Stimulated activated CD8-positive, alpha-beta memory T cell treated with anti-CD3 and anti-CD28 coated beads, Interleukin-15, amount 100 ng/mL, for 4 hours (primary cell): ENCODE results near the gene NUP210L.
"Not testable (repeated sequence)": the region's sequence is repeated elsewhere in the genome, so short reads cannot be mapped to it uniquely, and the experiment has no call there.

ENCODE experiments used
- DNase-seq, 2 donors: peaks; one replicate each; pipeline ENCODE4 v3.0.0-alpha.2; 2020; ENCODE audit warnings: low read depth in 2 of 2

NUP210L gene

DNA sequence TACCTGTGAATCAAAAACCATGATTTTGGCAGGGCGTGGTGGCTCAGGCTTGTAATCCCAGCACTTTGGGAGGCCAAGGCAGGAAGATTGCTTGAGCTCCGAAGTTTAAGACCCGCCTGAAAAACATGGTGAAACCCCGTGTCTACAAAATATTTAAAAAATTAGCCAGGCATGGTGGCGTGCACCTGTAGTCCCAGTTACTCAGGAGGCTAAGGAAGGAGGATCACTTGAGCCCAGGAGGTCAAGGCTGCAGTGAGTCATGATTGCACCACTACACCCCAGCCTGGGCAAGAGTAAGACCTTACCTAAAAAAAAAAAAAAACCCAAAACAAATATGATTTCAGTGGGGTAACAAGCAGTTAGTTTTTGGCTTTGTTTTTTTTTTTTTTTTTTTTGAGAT lies 54.7 kb downstream of the NUP210L start:
- DNase-seq, result not testable (repeated sequence)

DNA sequence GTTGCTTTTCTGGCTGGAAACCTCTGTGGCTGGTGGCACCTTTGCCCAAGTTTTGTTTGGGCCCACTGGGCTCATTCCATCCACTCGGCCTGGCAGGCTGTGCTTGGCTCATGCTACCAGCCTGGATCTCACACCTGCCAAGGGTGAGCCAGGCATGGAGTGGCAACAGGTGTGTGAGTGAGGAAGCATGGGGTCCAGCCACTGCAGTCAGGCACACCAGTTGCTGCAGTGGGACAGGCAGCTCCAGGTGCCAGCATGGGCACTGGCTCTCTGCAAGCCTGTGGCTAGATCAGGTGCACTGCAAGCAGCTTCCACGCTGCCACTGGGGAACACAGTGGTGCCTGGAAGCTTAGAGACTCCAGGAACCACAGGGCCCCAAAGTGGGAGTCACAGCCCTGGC lies 57.0 kb downstream of the NUP210L start:
- DNase-seq, result no peak

DNA sequence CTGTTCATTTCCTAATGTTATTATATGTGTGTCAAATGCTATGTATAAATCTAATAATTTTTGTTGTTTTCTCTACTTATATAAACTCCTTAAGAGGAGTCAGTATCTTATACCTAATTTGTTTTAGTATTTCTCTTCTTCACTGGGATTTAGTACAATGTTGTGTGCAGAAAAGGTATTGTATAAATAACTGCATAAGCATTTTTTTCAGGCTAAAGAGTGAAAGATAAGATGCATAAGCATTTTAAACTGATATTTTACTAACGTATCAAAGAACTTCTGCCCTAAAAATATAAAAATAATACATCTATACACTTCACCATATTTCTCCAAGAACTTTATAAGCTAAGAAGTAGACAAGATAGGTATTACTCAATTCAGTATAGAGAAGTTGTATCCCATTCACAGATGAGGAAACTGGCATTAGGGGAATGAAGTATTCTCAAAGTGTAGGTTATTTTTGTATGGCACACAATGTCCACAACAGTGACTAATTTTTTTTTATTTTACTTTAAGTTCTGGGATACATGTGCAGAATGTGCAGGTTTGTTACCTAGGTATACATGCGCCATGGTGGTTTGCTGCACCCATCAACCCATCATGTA lies 59.3 kb downstream of the NUP210L start:
- DNase-seq, result no peak

DNA sequence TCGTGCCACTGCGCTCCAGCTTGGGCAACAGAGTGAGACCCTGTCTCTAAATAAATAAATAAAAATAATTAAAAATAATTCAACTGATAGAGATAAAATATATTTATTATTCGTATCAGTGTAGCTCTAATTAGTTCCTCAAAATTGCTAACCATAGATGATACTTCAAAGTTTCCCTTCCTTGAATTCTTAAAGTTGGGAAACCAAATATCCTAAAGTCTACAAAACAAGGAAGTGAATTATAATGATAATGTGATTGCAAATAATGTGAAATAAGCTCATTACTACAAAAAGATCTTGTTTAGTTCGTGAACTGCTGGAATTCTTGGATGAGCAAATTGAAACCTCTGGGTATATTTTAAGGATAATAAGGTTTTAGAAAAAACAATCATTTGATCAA lies 60.5 kb downstream of the NUP210L start:
- no peak for DNase-seq

DNA sequence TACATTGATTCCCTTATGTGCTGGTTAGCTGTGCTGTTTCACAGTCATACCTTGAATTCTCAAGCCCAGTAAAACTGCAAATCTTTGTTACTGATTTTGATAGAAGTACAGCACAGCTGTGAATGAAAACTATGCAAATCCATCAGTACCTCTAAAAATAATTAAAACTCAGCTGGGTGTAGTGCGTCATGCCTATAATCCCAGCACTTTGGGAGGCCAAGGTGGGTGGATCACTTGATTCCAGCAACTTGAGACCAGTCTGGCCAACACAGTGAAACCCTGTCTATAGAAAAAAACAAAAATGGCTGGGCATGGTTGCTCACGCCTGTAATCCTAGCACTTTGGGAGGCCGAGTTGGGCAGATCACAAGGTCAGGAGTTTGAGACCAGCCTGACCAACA lies 61.2 kb downstream of the NUP210L start:
- no peak for DNase-seq

DNA sequence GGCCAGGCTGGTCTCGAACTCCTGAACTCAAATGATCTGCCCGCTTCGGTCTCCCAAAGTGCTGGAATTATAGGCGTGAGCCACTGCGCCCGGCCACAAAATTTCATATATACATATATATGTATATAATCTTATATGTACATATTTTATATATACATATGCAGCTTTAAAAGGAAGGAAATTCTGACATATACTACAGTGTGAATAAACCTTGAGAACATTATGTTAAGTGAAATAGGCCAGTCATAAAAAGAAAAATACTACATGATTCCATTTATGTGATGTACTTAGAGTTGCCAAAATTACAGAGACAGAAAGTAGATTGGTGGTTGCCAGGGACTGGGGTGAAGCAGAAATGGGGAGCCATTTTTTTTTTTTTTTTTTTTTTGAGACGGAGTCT lies 63.2 kb downstream of the NUP210L start:
- DNase-seq, result no peak

DNA sequence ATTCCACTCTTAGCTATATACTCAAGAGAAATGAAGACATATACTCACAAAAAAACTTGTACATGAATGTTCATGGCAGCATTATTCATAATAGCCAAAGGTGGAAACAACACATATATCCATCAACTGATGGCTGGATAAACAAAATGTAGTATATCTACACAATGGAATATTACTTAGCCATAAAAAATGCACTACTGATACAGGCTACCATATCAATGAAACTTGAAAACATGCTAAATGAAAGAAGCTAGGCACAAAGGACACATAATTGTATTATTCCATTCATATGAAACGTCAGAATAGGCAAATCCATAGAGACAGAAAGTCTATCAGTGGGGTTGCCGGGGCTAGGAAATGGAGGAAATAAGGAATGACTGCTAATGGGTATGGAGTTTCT lies 67.3 kb downstream of the NUP210L start:
- no peak for DNase-seq

DNA sequence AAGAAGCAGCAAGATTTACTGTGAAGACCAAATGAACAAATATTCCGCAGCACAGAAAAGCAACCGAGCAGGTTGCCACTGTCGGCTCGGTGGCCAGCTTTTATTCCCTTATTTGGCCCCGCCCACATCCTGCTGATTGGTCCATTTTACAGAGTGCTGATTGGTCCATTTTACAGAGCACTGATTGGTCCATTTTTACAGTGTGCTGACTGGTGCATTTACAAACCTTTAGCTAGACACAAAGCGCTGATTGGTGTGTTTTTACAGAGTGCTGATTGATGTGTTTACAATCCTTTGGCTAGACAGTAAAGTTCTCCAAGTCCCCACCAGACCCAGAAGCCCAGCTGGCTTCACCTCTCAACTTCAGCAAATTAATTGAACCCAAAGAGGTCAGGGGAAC lies 71.8 kb downstream of the NUP210L start:
- DNase-seq, result not testable (repeated sequence)

DNA sequence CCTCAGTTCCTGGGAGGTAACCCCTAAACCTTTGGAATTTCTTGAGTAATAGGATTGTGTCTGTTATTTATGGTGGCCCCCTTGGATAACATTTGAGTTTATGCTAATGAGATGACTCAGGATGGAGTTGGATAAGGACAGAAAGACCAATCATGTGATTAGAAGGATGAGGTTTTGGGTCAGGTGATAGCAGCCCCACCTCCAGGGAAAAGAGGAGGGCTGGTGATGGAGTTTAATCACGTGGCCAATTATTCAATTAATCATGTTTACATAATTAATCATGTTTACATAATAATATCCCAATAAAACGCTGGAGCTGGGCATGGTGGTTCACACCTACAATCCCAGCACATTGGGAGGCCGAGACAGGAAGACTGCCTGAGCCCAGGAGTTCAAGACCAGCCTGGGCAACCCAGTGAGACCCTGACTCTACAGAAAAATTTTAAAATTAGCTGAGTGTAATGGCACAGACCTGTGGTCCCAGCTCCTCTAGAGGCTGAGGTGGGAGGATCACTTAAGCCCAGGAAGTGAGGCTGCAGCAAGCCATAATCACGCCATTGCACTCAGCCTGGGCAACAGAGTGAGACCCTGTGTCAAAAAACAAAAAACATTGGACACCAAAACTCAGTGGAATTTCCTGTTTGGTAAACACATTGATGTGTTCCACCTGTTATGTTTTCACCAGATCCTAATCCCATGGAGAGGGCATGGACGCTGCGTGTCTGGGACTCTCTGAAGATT lies 73.3 kb downstream of the NUP210L start:
- no peak for DNase-seq

DNA sequence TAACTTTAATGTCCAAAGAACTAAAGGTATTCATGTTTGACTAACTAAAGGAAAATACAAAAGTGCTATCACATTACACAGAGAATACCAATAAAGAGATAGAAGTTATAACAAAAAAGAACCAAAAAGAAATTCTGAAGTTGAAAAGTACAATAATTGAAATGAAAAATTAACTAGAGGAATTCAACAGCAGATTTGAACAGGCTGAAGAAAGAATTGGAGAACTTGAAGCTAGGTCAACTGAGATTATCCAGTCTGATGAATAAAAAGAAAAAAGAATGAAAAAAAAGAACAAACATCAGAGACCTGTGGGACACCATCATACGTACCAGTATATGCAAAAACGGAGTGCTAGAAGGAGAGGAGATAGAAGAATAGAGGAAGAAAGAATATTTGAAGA lies 78.5 kb downstream of the NUP210L start:
- DNase-seq, result no peak

DNA sequence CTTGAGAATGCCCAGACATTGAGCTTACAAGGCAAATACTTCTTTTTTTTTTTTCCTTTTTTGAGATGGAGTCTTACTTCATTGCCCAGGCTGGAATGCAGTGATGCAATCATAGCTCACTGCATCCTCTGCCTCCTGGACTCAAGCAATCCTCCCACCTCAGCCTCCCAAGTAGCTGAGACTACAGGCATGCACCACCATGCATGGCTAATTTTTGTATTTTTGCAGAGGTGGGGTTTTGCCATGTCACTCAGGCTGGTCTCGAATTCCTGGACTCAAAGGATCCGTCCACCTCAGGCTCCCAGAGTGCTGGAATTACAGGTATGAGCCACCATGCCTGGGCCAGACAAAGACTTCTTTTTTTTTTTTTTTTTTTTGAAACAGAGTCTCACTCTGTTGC lies 79.1 kb downstream of the NUP210L start:
- DNase-seq, result no peak

DNA sequence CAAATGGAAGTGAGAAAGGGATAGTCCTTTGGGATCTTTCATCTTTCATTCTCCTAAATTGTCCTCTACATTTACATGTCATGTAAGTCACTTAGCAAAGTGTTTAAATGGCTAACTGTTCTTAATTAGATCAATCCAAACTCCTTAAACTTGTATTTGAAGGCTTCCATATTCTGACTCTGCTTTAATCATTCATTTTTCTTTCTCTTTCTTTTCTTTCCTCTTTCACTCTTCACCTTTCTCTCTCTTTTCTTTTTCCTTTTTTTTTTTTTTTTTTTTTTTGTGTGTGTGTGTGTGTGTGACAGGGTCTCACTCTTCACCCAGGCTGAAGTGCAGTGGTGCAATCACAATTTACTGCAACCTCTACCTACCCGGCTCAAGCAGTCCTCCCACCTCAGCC lies 92.6 kb downstream of the NUP210L start:
- no peak for DNase-seq

DNA sequence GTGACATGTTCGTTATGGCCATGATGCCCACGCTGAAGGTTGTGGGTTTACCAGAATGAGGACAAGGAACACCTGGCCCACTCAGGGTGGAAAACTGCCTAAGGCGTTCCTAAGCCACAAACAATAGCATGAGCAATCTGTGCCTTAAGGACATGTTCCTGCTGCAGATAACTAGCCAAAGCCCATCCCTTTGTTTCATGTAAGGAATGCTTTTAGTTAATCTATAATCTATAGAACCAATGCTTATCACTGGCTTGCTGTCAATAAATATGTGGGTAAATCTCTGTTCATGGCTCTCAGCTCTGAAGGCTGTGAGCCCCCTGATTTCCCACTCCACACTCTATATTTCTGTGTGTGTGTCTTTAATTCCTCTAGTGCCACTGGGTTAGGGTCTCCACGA lies 107.4 kb downstream of the NUP210L start:
- not testable (repeated sequence) for DNase-seq

DNA sequence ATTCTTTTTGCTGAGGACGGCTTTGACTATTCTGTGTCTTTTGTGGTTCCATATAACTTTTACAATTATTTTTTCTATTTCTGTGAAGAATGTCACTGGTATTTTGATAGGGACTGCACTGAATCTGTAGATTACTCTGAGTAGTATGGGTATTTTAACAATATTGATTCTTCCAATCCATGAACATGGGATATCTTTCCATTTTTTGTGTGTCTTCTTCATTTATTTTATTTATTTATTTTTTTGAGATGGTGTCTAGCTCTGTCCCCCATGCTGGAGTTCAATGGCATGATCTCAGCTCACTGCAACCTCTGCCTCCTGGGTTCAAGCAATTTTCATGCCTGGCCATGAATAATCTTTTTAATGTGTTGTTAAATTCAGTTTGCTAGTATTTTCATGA lies 121.2 kb downstream of the NUP210L start:
- not testable (repeated sequence) for DNase-seq

DNA sequence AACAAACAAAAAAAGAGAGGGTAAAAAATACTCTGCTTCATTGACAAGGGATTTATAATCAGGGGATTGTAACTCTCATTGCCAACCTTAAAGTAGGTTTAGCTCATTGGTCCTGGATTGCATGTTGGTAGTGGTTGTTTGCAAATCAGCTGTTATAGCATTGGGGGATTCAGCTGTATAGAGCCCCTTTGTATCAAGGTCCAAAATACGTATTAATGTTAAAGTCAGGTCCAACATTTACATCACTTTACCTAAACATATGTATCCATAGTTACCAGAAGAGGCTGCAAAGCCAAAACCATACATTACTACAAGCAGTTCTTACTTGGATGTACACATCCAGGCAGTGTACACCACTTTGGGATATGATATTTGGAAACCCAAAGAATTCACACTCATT lies 134.9 kb downstream of the NUP210L start:
- no peak for DNase-seq

DNA sequence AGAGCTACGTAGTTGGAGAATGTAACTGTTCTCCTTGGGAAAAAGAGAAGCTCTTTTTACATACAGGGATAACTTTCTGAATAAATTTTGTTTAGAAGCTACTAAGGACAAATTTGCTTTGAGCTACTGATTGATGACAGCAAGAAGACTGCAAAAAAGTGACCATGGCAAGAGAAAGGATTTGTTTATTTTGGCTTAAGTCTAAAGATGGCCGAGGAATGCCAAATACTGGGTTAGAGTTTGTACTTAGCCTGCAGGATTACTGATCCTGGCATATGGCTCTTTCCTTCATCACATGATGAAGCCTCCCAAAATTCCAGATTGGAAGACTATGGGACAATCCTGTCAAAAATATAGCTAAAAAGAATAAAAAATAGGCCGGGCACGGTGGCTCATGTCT lies 135.6 kb downstream of the NUP210L start:
- no peak for DNase-seq

DNA sequence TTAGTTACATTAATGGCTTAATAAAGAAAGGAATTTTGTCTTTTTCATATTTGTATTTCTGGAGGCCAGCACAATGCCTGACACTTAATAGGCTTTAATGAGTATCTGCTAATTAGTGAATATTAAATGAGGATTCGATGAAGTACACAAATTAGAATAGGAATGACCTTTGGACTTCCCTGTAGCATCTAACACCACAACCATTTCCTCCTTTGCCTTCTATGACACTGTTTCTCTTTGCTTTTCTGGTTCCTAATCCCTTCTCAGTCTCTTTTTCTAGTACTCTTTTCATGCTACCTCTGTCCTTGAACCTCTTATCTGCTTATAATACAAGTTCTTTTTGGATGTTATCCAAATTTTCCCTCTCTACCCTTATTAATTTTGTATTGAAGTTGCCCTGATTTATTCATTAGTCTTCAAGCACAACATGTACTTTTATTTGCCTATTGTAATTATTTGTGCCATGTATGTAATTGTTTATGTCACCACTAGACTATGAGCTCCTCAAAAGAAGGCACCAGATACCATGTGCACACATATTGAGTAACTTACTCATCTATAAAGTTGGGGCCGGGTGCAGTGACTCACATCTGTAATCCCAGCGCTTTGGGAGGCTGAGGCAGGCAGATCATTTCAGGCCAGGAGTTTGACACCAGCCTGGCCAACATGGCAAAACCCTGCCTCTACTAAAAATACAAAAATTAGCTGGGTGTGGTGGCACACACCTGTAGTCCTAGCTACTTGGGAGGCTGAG lies 140.5 kb downstream of the NUP210L start:
- DNase-seq, result no peak

DNA sequence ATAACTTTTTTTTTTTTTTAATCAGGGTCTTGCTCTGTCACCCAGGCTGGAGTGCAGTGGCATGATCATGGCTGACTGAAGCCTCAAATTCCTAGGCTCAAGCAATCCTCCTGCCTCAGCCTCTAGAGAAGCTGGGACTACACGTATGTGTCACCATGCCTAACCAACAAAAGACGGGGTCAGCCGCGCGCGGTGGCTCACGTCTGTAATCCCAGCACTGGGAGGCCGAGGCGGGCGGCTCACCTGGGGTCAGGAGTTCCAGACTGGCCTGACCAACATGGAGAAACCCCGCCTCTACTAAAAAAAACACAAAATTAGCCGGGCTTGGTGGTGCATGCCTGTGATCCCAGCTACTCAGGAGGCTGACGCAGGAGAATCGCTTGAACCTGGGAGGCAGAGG lies 142.3 kb downstream of the NUP210L start:
- not testable (repeated sequence) for DNase-seq

DNA sequence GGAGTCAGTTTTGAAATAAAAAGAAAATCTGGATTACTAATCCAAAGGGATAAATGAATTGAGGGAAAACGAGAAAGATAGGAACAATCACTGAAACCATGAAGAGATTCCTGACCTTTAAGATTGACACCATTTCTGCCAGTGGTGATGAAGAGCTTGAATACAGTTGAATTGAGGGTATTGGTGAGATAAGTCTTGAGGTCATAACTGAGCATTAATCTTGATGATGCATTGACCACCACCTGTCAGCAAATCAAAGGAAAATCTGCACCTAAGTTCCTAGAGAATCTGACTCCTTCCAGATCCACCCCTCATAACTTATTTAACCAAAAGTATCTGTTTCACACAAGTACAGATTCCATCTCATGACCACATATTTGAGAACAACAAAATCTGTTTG lies 142.7 kb downstream of the NUP210L start:
- DNase-seq, result no peak

DNA sequence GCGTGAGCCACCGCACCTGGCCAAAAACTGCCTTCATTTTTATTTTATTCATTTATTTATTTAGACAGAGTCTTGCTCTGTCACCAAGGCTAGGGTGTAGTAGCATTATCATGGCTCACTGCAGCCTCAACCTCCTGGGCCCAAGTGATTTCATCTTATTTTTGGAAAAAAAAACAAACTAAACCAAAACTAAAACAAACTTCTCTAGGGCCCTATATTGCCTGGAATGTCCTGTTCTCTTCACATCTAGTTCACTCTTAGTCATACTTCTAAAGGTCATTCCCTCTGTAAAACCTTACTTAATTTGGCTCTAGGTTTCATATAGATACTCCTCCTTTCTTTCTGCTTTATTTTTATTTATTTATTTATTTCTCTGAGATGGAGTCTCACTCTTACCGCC lies 148.7 kb downstream of the NUP210L start:
- no peak for DNase-seq

DNA sequence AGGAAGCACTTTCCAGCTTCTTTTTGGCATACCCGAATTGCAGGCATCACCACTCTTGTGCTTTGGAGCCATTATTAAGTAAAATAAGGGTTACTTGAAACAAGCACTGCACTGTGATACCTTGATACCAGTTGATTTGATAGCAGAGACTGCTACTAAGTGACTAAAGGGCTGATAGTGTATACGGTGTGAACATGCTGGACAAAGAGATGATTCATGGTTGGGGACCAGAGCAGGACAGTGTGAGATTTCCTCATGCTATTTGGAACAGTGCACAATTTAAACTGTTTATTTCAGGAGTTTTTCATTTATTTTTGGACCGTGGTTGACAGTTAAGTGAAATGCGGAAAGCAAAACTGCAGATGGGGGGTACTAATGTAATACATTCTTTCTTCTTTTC lies 154.5 kb downstream of the NUP210L start:
- DNase-seq, result no peak

DNA sequence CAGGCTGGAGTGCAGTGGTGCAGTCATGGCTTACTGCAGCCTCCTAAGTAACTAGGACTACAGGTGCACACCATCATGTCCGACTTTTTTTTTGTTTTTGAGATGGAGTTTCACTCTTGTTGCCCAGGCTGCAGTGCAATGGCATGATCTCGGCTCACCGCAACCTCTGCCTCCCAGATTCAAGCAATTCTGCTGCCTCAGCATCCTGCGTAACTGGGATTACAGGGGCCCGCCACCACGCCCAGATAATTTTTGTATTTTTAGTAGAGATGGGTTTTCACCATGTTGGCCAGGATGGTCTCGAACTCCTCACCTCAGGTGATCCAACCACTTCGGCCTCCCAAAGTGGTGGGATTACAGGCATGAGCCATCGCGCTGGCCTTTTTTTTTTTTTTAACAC lies 158.0 kb downstream of the NUP210L start:
- not testable (repeated sequence) for DNase-seq

DNA sequence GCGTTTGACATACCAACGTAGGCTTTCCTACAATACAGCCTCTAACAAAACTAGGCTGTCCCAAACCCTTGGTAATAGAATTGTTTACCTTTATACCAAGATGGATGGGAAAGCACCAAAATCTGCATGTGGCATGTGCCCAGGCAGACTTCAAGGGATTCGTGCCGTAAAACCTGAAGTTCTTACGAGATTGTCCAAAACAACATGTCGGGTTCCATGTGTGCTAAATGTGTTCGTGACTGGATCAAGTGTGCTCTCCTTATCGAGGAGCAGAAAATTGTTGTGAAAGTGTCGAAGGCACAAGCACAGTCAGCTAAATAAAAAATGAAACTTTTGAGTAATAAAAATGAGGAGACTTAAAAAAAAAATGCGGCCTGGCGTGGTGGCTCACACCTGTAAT lies 159.2 kb downstream of the NUP210L start:
- DNase-seq, result no peak
